ENCODE measurements around the gene IL11. TPM values are rescaled to one million over a fixed set of nuclear protein-coding genes. Genes with fewer than 3 reads are reported as not detected.

The IL11 gene
- polyA plus RNA-seq, 3 donors, result not detected

DNA sequence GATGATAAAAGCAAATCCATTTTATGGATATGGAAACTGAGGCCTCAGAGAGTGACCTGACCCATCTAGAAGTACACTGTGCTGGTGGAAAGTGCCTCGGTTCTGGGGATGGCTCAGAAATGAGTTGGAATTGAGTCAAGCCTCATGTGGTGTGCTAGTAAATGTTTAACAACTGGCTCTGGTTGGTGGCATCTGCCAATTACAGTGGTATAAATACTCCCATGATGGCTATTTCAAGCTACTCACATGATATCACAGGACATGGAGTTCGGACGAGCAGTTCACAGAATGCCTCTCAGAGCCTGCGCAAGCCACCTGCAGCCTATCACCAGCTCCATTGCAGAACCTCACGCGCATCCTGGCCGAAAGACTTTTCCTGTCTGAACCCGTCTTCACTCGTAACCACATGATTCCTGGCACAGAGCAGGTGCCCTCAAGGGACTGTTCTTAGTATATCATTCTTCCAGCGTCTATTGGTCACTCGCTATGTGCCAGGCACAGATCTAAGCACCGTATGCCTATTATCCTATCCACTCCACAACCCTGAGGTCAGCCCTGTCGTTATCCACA lies 54.2 kb downstream of the IL11 start:
- Histone ChIP-seq H3K79me2 (ENCODE audit: insufficient read depth, low read length) (peaks cover 5% of the 10 kb centered on the region), H3K36me3 (replicated peaks in 1 of 2; ENCODE audit: control insufficient read depth in 1 of 2, insufficient read depth in 2 of 2, low read length in 2 of 2) (peaks cover 55 to 75% of the 10 kb centered on the region in 2 donors), H3K4me3 (replicated peaks in 1 of 3; ENCODE audit: low read depth in 2 of 3, low read length in 3 of 3) (no peak overlapping the region), H3K4me2 (replicated peaks; ENCODE audit: extremely low read depth, low read length, poor library complexity, severe bottlenecking) (no peak overlapping the region), H4K20me1 (ENCODE audit: insufficient read depth, low read length) (peaks cover 66% of the 10 kb centered on the region), H2AFZ (ENCODE audit: insufficient read depth, low read depth, low read length, poor library complexity, severe bottlenecking) (no peak overlapping the region), H3K27ac (ENCODE audit: low read depth in 1 of 2, low read length in 2 of 2) (no peak overlapping the region), H3K4me1 (ENCODE audit: control insufficient read depth in 1 of 2, insufficient read depth in 2 of 2, low read length in 2 of 2) (peaks cover 3 to 6% of the 10 kb centered on the region in 2 donors), H3K9me3 (replicated peaks in 1 of 2; ENCODE audit: control insufficient read depth in 1 of 2, insufficient read depth in 1 of 2, low read length in 2 of 2) (no peaks in the 10 kb centered on the region), H3K9ac (ENCODE audit: insufficient read depth, low read length, poor library complexity, severe bottlenecking) (no peak overlapping the region), H3K27me3 (ENCODE audit: control insufficient read depth in 2 of 2, insufficient read depth in 2 of 2, low read length in 2 of 2) (no peaks in the 10 kb centered on the region)
- TF ChIP-seq, protein P1, sequence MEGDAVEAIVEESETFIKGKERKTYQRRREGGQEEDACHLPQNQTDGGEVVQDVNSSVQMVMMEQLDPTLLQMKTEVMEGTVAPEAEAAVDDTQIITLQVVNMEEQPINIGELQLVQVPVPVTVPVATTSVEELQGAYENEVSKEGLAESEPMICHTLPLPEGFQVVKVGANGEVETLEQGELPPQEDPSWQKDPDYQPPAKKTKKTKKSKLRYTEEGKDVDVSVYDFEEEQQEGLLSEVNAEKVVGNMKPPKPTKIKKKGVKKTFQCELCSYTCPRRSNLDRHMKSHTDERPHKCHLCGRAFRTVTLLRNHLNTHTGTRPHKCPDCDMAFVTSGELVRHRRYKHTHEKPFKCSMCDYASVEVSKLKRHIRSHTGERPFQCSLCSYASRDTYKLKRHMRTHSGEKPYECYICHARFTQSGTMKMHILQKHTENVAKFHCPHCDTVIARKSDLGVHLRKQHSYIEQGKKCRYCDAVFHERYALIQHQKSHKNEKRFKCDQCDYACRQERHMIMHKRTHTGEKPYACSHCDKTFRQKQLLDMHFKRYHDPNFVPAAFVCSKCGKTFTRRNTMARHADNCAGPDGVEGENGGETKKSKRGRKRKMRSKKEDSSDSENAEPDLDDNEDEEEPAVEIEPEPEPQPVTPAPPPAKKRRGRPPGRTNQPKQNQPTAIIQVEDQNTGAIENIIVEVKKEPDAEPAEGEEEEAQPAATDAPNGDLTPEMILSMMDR (IDR thresholded peaks at IDR 0.05), result no peak
- no peak overlapping the region for H3K27ac Mint-ChIP-seq
- peaks cover 15% of the 10 kb centered on the region for H3K4me1 Mint-ChIP-seq
- DNase-seq, result no peak
- H3K9me3 Mint-ChIP-seq, result peaks cover 0 to 2% (median 0%) of the 10 kb centered on the region in 7 donors
- 88% methylated on average over 11 of the region's 13 CpGs for WGBS (ENCODE audit: insufficient coverage)
- intact Hi-C loops (cut with micrococcal nuclease), result no loop called here
- no peak overlapping the region for H3K4me3 Mint-ChIP-seq
- peaks cover 0 to 2% (median 0%) of the 10 kb centered on the region in 3 donors for H3K27me3 Mint-ChIP-seq (ENCODE audit: low read depth in 3 of 3)
- peaks cover 62 to 88% of the 10 kb centered on the region in 2 donors for H3K36me3 Mint-ChIP-seq

DNA sequence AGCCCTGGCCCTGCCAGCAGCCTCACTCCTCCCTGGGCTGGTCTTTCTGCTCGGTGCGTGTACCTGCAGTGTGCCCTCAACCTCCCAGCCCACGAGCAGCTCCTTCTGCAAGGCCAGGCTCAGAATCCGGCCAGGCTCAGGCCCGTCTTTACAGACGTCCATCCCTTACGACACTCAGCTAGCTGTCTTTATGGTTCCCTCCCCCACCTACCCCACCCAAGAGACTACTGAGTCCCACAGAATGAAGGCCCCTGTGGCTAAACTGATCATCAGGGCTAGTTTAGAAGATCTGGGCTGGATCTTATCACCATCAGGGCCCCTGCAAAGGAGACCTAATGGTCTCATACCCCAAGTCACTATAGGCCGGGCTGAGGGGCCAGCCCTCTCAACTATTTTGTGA lies 55.9 kb downstream of the IL11 start:
- no peak for DNase-seq
- H3K27ac ChIP-seq (ENCODE audit: low read depth in 1 of 2, low read length in 2 of 2), result no peak overlapping the region
- H3K79me2 ChIP-seq (ENCODE audit: insufficient read depth, low read length), result no peaks in the 10 kb centered on the region
- H3K4me1 ChIP-seq (ENCODE audit: control insufficient read depth in 1 of 2, insufficient read depth in 2 of 2, low read length in 2 of 2), result no peaks in the 10 kb centered on the region
- no peak overlapping the region for H3K4me2 ChIP-seq (replicated peaks; ENCODE audit: extremely low read depth, low read length, poor library complexity, severe bottlenecking)
- no peak overlapping the region for H3K9ac ChIP-seq (ENCODE audit: insufficient read depth, low read length, poor library complexity, severe bottlenecking)
- 91% methylated on average over 8 of the region's 8 CpGs for WGBS (ENCODE audit: insufficient coverage)
- H3K9me3 ChIP-seq (replicated peaks in 1 of 2; ENCODE audit: control insufficient read depth in 1 of 2, insufficient read depth in 1 of 2, low read length in 2 of 2), result peaks cover 0 to 7% of the 10 kb centered on the region in 2 donors
- Mint-ChIP-seq H3K4me1 (peaks cover 8% of the 10 kb centered on the region), H3K9me3 (peaks cover 0 to 7% (median 5%) of the 10 kb centered on the region in 7 donors), H3K36me3 (peaks cover 50 to 72% of the 10 kb centered on the region in 2 donors), H3K27ac (peak overlapping the region in 2 of 7 donors; percentile 28 to 71), H3K27me3 (ENCODE audit: low read depth in 3 of 3) (peaks cover 0 to 3% (median 0%) of the 10 kb centered on the region in 3 donors), H3K4me3 (no peak overlapping the region)
- TF ChIP-seq, protein P1 (IDR thresholded peaks at IDR 0.05), result no peak
- intact Hi-C loops (cut with micrococcal nuclease), result loop anchor here in 1 of 2 donors (5.0 kb wide), 1 partner anchor 38 kb away; the partner anchor contains the start of gene COX6B2
- no peak overlapping the region for H3K4me3 ChIP-seq (replicated peaks in 1 of 3; ENCODE audit: low read depth in 2 of 3, low read length in 3 of 3)
- no peak overlapping the region for H2AFZ ChIP-seq (ENCODE audit: insufficient read depth, low read depth, low read length, poor library complexity, severe bottlenecking)
- peaks cover 43 to 59% of the 10 kb centered on the region in 2 donors for H3K36me3 ChIP-seq (replicated peaks in 1 of 2; ENCODE audit: control insufficient read depth in 1 of 2, insufficient read depth in 2 of 2, low read length in 2 of 2)
- peaks cover 58% of the 10 kb centered on the region for H4K20me1 ChIP-seq (ENCODE audit: insufficient read depth, low read length)
- no peaks in the 10 kb centered on the region for H3K27me3 ChIP-seq (ENCODE audit: control insufficient read depth in 2 of 2, insufficient read depth in 2 of 2, low read length in 2 of 2)

Other genes starting within 250 kb of the IL11 start
- gene TNNT1, start 221.3 kb downstream of the IL11 start, polyA plus RNA-seq, result 10 to 100 TPM in 1 of 3 donors, 1 to 10 TPM in 2; 9.4 to 41.9 (median 9.8) TPM
- 1 to 10 TPM in 1 of 3 donors, not detected in 2; 1.2 TPM for gene TNNI3, start 212.7 kb downstream of the IL11 start, polyA plus RNA-seq
- gene DNAAF3, start 203.8 kb downstream of the IL11 start, polyA plus RNA-seq, result under 1 TPM in 1 of 3 donors, not detected in 2; 0.19 TPM
- not detected for gene SYT5, start 190.2 kb downstream of the IL11 start, polyA plus RNA-seq
- under 1 TPM in 2 of 3 donors, not detected in 1; 0.08 to 0.53 TPM for gene PTPRH, start 161.0 kb downstream of the IL11 start, polyA plus RNA-seq
- 10 to 100 TPM in 1 of 3 donors, under 1 TPM in 2; 0.16 to 10.7 (median 0.38) TPM for gene TMEM86B, start 141.7 kb downstream of the IL11 start, polyA plus RNA-seq
- gene PPP6R1, start 111.4 kb downstream of the IL11 start, polyA plus RNA-seq, result 10 to 100 TPM; 16.9 to 91.3 (median 22.0) TPM
- gene HSPBP1, start 90.4 kb downstream of the IL11 start, polyA plus RNA-seq, result 10 to 100 TPM; 12.3 to 17.0 (median 15.3) TPM
- gene BRSK1, start 86.5 kb downstream of the IL11 start, polyA plus RNA-seq, result not detected
- gene TMEM150B, start 45.1 kb downstream of the IL11 start, polyA plus RNA-seq, result 10 to 100 TPM; 10.1 to 65.6 (median 11.2) TPM
- 10 to 100 TPM in 1 of 3 donors, 1 to 10 TPM in 1, under 1 TPM in 1; 0.89 to 26.9 (median 1.5) TPM for gene KMT5C, start 30.6 kb downstream of the IL11 start, polyA plus RNA-seq
- gene COX6B2, start 15.7 kb downstream of the IL11 start, polyA plus RNA-seq, result under 1 TPM in 1 of 3 donors, not detected in 2; 0.36 TPM
- not detected for gene GARIN5B, start 7.2 kb downstream of the IL11 start, polyA plus RNA-seq
- gene TMEM190, start 6.4 kb upstream of the IL11 start, polyA plus RNA-seq, result not detected
- gene TMEM238, start 13.8 kb upstream of the IL11 start, polyA plus RNA-seq, result not detected
- gene RPL28, start 15.5 kb upstream of the IL11 start, polyA plus RNA-seq, result 1,000 to 10,000 TPM in 1 of 3 donors, 100 to 1,000 TPM in 2; 199 to 3,862 (median 208) TPM
- gene UBE2S, start 37.3 kb upstream of the IL11 start, polyA plus RNA-seq, result 10 to 100 TPM; 16.1 to 40.9 (median 21.9) TPM
- gene SHISA7, start 72.8 kb upstream of the IL11 start, polyA plus RNA-seq, result under 1 TPM in 1 of 3 donors, not detected in 2; 0.01 TPM
- 10 to 100 TPM; 14.8 to 20.2 (median 14.9) TPM for gene ISOC2, start 91.2 kb upstream of the IL11 start, polyA plus RNA-seq
- not detected for gene C19orf85, start 94.3 kb upstream of the IL11 start, polyA plus RNA-seq
- gene ZNF628, start 106.2 kb upstream of the IL11 start, polyA plus RNA-seq, result 1 to 10 TPM in 1 of 3 donors, under 1 TPM in 1, not detected in 1; 0.50 to 3.1 TPM
- 1 to 10 TPM; 1.5 to 2.2 (median 1.9) TPM for gene NAT14, start 114.7 kb upstream of the IL11 start, polyA plus RNA-seq
- under 1 TPM in 1 of 3 donors, not detected in 2; 0.08 TPM for gene SSC5D, start 118.0 kb upstream of the IL11 start, polyA plus RNA-seq
- gene SBK2, start 166.7 kb upstream of the IL11 start, polyA plus RNA-seq, result not detected
- gene SBK3, start 175.1 kb upstream of the IL11 start, polyA plus RNA-seq, result not detected
- 1 to 10 TPM in 1 of 3 donors, under 1 TPM in 1, not detected in 1; 0.05 to 1.8 TPM for gene ZNF579, start 210.4 kb upstream of the IL11 start, polyA plus RNA-seq
- gene FIZ1, start 229.1 kb upstream of the IL11 start, polyA plus RNA-seq, result 1 to 10 TPM; 1.2 to 2.6 (median 1.6) TPM
- gene ZNF524, start 229.8 kb upstream of the IL11 start, polyA plus RNA-seq, result 10 to 100 TPM; 27.9 to 45.7 (median 41.8) TPM
- gene ZNF865, start 235.2 kb upstream of the IL11 start, polyA plus RNA-seq, result 1 to 10 TPM in 1 of 3 donors, under 1 TPM in 2; 0.03 to 6.0 (median 0.07) TPM